GM04503 (cell line): ENCODE results near the gene MAP3K5.

ENCODE experiments used
- DNase-seq: peaks from one replicate; pipeline ENCODE4 v3.0.0-alpha.2; 2012; ENCODE audit warnings: low read depth

Gene MAP3K5

DNA sequence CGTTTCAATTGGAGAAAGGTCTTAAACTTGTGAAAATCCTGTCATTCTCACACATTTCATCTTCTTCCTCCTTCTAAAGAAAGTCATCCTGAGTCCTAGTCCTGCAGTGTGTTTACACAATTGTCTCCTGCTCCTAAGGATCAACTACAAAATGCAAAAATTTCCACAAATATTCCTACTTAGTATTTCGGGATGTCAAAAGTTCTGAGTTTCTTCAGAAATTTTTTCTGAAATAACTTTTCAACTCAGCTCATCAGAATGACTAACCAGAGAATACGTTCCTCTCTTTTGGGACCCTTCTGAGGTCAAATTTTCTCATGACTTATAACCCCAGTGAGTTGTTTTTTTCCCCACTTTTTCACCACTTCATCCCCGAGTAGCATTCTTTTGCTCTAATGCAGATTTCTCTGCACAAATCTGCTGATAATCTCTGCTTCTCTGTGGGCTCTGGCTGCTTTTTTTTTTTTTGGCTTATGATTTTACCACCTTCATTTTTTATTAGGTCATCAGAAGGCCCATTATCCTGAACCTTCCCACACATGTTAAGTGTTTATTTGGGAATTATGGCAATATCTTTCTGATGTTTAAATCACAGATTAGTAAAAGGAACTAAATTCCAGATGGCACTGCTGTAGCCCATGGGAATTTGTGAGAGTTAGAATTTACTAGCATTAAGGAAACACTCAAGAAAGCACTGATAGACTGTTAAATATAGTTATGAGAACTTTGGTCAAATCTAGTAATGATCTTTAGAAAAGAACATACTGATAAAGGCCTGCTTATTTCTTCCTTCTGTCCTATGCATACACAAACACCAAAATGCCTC is 41.4 kb downstream of the MAP3K5 start:
- DNase-seq: no peak

DNA sequence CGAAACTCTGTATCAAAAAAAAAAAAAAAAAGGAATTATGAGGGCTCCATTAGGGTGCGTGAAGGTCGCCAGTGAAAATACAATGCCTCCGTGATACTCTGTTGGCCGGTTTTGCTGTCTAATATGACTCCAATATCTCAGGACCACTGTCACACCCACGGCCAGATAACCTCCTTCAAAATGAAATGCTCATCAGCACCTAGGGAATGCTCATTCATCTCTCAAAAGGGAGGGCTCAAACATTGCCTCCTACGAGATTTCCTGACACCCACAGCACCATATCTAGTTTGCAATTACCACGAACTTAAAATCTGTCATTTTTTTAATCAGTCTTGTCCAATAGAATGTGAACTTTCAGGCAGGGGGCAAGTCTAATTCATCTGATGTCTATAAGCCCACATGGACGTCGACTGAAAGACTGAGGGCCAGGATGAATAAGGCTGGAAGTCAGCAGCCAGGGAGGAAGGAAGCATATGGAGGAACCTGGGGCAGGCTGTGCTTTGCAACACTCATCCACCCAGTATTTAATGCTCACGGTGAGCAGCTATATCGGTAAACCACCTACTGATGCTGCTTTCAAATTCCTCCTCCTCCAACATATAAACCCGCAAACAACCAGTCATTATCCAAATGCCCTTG is 42.8 kb downstream of the MAP3K5 start:
- DNase-seq: no peak

DNA sequence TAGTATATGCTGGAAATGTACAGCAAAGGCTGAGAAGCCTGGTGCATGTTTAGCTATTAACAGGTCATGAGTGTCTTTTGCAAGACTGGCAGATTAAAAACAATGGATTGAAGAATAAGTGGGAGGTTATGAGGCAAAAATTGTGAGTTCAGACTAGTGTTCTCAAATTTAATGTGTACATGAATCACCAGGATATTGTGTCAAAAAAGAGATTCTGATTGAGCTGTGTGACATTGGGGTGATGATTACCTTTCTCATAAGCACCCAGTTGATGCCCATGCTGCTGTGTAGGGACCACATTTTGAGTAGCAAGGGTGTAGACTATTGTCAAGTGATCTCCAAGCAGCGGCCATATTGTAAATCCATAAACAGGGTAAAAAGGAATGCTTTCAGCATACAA is 44.8 kb downstream of the MAP3K5 start:
- no peak for DNase-seq

DNA sequence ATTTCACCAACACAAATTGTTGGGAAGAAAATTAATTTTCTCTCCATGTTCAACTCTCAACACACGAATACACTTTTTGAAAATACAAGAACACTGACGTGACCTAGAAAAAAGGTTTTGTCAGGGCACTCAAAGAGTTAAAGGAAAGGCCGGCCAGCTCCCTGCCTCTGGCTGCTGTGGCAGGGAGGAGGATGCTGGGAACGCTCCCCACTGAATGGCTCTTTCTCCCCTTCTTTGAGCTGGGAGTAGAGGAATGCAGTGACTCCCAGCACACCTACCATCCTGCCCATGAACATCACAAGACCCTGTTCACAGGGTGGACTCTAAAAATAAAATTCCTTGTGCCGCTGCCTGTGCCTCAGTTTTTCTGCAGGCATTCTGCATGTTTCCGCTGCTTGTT is 47.0 kb downstream of the MAP3K5 start:
- no peak for DNase-seq

DNA sequence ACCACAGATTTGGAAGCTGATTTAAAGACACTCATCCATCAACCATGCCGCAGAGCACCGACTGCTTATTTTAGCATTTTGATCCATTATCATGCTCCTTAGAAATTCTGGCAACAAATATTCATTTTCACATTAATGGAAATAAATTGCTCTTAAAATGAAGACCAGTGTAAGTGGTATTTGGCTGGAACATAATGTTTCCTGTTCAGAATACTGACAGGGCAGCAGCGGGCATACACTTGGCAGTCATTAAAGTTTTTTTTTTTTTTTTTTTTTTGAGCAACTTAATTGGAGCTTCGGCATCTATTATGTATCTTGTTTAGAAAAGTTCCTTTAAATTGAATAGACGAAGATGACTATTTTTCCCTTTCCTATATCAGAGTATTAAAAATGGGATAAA is 47.4 kb downstream of the MAP3K5 start:
- no peak for DNase-seq

DNA sequence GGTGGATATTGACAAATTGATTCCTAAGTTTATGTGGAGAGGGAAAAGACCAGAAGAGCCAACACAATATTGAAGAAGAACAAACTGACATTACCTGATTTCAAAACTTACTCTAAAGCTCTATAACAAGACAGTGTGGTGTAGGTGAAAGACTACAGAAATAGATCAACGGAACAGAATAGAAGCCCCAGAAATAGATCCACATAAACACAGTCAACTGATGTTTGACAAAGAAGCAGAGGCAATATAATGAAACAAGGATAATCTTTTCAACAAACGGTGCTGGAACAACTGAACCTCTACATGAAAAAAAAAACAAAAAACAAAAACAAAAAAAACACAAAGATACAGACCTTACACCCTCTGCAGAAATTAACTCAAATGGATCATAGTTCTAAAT is 50.2 kb downstream of the MAP3K5 start:
- DNase-seq: no peak

DNA sequence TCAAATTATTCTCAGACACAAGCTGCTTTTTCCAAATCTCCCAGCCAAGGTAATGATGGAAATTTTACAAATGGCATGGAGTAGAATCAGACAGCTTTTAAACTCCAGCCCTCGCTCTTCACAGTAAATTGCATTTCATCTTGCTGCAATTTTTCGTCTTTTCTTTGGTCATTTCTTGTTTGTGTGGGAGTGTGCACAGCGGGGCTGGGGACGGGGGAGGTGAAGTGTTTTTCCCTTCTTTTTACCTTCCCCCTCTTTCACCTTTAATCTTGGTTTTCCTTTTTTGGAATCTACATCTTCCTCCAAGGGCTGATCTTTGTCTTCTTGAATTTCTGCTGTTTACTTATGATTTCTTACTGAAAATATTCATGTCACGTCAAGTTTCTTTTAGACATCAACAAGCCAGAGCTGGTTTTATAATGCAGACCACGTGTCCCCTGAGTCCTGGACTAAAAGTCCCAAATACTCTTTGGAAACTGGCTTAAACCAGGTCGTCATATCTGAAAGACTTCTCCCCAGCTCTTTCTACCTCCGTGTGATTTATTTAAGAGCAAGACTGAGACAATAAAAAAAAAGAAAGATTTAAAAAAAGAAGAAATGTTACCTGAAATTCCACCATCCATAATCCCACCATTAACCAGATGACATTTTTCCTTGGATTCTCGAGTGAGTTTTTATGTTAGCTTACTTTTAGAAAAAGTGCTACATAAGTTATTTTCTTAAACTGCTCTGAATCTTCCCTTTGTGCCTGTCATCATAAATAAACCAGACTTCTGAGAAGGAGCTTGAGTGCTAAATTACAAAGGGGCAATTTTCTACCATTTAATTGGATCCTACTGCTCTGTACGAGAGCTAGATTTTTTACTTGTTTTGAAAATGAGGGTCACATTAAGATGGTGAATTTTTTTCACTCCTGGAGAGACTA is 52.0 kb downstream of the MAP3K5 start:
- no peak for DNase-seq

DNA sequence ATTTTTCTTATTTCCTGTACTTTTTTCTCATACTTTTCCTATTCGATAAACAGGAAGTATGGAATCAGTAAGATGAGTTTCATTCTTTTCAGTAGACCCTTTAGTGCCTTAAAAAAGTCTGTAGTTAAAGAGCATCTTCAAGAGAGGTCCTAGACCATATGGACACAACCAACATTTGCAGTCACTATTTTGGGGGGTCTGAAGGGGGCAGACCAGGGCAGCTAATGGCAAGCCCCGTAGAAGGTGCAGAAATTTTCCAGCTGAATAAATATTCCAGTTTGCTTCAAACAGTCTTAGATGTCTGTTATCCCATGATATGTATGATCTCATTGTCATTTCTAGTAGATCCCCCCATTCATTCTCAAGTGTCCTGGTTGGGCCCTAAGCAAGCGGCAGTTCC is 52.8 kb downstream of the MAP3K5 start:
- DNase-seq: no peak

DNA sequence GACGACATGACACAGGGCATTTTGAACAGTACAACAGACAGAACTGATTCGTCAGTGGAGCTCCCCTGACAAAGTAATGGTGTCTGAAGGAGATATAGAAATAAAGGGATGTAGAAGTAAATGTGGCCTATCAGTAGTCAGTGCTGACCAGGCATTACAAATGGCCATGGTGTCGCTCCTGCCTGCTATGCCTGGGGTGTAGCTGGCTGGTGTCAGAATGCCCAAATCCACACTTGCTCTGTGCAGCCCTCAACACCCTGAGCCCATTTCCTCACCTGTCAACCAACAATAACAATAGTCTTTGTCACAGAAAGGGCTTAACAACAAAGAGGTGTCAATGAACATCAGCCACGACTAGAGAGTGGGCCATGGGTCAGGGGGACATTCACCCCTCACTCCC is 53.2 kb downstream of the MAP3K5 start:
- no peak for DNase-seq

DNA sequence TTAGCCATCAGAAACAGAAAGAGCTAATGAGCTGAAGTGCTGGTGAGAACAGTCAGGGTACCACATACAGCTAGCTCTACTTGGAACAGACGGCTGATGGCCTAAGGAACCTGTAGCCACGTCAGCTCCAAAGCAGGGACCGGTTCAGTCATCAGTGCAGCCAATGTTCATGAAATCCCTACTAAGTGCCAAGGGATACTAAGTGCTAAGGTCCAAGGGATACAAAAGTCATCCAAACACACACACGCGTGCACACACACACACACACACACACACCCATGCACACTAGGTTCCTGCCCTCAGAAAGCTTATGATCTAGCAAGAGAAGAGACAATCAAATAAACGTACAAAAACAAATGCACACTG is 53.6 kb downstream of the MAP3K5 start:
- DNase-seq: no peak

DNA sequence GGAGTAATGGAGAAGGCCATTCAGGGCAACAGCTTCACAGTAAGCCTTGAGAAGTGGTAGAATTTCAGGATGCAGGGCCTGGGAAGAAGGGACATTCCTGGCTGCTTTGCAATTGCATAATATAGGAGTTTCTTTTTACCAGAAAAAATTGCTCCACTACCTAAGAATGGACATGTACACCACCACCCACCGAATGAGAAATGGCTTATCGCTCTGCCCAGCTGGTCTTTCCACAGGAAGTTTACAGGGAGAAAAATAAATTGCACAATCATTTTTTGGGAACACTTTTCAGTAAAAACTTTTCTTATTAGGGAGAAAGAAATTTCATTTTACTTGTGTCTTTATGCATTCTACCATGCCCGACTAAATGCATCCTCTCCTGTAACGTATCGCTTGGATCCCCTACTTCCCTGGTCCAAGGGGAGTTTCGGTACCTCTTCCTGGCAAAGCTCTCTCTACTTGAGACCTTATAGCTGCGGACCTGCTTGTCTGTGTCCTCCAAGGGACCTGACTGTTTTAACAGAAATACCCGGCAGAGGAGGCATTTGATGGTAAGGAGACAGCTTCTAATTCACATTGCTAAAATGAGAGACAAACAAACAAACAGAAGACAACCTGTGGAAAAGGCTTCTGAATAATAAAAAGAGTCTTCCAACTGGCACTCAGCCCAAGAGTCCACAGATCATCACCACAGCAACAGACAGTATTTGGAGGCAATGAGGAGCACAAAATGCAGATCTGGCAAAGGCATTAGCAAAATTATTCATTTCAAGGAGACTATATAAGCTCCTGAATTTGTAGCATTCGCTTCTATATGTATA is 54.2 kb downstream of the MAP3K5 start:
- no peak for DNase-seq

DNA sequence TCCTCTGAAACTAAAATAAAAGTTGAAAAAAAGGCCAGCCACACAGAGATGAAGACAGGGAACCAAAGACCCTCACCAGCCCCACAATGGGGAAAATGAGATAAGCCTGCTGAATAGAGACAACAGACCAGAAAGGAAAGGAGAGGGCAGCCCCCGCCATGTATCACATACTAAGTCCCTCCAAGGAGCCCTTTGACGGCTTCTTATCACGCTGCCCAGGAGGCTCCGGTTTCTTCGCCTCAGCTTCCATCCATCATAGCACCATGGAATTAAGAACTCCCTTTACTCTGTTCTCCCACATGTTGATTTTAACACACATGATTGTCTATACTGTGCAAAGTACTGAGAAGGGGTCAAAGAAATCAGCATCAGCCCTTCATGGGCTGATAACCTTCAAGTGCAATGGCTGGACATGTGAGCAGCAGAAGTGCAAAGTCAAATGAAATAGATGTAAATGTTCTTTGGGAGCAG is 54.9 kb downstream of the MAP3K5 start:
- DNase-seq: no peak

DNA sequence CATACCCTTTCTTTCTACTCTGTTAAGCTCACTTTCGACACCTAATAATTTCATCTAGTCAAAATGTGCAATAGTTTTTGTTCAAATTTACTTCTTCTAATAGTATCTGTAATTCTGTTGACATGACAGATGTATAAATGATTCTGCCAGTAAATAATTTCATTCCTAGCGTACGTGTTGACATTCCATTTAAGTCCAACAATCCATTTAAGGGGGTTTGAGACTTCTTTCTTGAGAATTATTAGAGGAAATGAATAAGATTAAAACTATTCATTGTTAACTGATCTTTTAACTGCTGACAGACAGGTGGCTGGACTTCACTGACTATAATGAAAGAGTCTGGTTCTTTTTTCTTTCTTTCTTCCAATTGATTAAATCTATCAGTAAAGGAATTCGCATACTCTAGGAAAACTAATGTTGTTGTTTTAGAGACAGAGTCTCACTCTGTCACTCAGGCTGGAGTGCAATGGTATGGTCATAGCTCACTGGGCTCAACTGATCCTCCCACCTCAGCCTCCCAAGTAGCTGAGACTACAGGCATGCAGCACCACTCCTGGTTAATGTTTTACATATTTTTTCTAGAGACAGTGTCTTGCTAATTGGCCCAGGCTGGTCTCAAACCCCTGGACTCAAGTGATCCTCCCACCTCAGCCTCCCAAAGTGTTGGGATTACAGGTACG is 55.9 kb downstream of the MAP3K5 start:
- no peak for DNase-seq

DNA sequence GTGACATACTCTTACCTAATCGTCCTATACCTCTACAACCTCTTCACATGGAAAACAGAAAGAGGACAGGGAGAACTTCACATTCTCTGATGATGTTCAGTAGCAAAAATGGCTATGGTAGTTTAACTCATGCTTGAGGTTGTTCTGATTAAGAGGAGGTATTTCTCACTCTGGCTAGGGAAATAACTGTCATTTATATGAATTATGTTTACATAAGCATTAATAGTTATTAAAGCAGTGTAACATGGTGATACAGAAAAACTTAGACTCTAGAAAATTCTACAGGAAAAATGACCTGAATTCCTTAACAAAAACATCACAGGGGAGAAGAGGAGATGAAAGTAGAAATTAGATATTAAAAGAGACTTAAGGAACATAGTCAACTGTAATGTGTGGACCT is 57.3 kb downstream of the MAP3K5 start:
- DNase-seq: no peak

DNA sequence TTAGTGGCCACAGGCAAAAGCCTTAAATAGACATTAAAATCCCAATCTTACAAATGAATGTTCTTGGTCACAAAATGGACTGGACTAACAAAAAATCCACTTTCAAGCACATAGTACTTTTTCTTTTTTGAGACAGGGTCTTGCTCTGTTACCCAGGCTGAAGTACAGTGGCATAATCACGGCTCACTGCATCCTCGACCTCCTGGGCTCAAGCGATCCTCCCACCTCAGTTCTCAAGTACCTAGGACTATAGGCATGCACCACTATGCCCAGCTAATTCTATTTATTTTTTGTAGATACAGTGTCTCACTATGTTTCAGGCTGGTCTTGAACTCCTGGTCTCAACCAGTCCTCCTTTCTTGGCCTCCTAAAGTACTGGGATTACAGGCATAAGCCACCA is 59.4 kb downstream of the MAP3K5 start:
- DNase-seq: no peak

DNA sequence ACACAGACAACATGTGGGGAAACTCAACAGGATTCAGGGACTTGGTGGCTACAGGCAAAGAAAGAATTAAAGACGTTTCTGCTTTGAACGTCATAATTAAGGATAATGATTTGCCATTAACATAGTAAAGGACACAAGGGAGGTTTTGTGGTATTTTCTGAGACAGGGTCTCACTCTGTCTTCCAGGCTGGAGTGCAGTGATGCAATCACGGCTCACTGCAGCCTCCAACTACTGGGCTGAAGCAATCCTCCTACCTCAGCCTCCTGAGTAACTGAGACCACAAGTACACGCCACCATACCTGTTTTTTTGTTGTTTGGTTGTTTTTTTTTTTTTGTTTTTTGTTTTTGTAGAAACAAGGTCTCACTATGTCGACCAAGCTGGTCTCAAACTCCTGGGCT is 62.4 kb downstream of the MAP3K5 start:
- no peak for DNase-seq

DNA sequence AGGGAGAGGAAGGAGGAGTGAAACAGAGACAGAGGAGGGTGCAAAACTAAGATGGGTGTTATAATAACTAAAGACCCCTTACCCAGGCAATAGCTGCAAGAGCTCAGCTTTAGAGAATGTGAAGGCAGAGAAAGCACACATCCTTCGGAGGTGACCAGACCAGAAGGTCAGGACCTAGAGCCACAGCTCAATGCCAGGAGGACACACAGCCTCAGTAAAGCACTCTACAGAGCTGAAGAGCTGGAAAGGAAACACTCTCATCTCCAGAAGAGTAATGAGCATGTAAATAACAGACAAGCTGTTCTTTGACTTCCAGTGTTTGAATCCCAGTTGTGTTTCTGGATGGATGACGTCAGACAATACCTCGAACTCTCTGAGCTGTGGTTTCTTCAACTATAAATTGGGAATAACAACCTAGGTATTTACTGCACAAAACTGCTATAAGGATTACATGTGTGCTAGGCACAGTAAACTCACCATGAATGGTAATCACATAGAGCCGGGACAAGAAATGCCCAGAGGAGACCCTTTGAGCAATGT is 63.2 kb downstream of the MAP3K5 start:
- no peak for DNase-seq

DNA sequence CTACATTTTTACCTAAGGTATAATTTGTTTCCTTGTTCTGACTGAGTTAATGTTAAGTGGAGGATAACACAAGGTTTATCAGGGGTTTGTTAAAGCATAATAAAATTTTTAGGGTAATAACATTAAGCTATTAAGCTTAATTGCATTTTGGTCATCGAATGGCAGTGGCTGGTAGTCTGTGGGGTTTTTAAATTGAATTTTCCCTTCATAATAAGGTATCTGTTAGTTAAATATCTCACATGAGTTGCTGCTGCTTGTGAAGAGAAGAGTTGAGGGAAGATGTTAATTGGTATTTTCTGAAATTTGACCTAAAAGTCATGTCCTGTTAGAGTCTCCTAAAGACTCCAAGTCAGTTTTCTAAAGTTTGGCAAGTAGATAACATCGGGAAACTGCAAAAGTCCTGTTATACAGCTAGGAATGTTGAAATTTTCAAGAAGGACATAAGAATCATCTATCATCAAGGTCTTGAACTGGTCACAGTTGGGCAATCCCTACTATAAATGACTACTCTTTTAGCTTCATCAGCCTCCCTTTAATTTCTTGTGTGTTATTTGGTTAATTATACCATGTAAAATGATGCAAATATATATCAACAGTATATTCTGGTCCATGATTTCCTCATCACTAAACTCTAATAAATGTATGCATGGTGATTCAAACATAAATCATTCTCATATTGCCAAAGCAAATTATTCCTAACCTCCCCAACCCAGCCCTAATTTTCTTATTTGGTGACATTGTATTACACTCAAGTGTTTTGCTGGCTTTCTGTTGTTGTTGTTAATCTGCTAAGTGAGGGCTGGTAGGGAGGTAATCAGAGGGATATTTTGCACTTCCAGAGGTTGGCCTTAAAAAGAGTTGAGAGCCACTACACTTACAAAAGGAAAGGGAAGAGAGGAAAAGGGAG is 64.0 kb downstream of the MAP3K5 start:
- no peak for DNase-seq

DNA sequence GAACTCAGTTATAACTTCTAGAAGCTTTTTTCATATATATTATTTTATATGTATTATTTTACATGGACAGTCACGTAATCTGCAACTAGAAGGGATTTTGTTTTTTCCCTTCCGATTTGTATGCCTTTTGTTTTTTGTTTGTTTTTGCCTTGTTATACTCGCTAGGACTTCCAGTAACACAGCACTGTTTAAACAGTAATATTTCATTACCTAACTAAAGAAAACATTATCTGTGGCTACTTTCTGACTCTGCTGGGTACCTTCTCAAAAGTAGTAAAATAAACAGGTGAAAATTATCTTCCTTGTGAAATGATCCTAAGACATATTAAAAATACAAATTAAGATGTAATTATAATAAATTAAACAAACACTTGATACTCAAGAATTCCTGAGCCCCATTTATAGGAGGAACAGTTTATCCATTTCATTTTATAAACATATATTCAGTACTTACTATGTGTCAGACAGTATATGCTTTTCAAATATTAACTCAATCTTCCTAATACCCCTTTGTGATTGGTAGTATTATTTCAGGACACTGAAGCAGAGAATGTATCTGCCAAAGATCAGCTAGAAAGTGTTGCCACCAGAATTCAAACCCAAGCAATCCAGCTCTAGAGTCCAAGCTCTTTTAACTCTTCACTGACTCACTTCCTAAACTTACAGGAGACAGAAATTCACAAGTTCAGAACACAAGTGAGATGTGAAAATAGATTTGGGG is 65.3 kb downstream of the MAP3K5 start:
- no peak for DNase-seq
